ENCODE measurements around the gene ADH1C. TPM values are rescaled to one million over a fixed set of nuclear protein-coding genes. Genes with fewer than 3 reads are reported as not detected.

ADH1C gene
- total RNA-seq, 2 experiments from 2014 or later, result not detected

Other genes starting within 250 kb of the ADH1C start
- not detected for gene ADH4, start 208.4 kb downstream of the ADH1C start, total RNA-seq
- gene ADH6, start 133.5 kb downstream of the ADH1C start, total RNA-seq, result not detected
- not detected for gene ADH1A, start 61.8 kb downstream of the ADH1C start, total RNA-seq
- gene ADH1B, start 31.3 kb downstream of the ADH1C start, total RNA-seq, result not detected
- not detected for gene ADH7, start 82.6 kb upstream of the ADH1C start, total RNA-seq
- not detected for gene C4orf17, start 158.3 kb upstream of the ADH1C start, total RNA-seq
- 1 to 10 TPM; 7.4 to 8.2 TPM for gene TRMT10A, start 211.3 kb upstream of the ADH1C start, total RNA-seq
- gene MTTP, start 222.1 kb upstream of the ADH1C start, total RNA-seq, result under 1 TPM in 1 of 2 experiments, not detected in 1; 0.58 TPM